Stomach smooth muscle (tissue), 2 donors: ENCODE data around the gene ING5.

Source experiments
- H3K27ac ChIP-seq: one replicate; pipeline ENCODE4 v1.7.0; 2013; ENCODE audit warnings: mild to moderate bottlenecking, low read length, inconsistent platforms
- H3K27me3 ChIP-seq, 2 donors: one replicate each; pipeline ENCODE4 v1.7.0; 2013; ENCODE audit warnings: low read length in 2 of 2; ENCODE audit not compliant: insufficient read depth in 2 of 2, control insufficient read depth in 1 of 2
- H3K36me3 ChIP-seq, 2 donors: one replicate each; pipeline ENCODE4 v1.7.0; 2013; ENCODE audit warnings: low read length in 2 of 2; ENCODE audit not compliant: control insufficient read depth in 2 of 2, insufficient read depth in 2 of 2
- H3K4me1 ChIP-seq: one replicate; pipeline ENCODE4 v1.7.0; 2013; ENCODE audit warnings: low read length; ENCODE audit not compliant: control insufficient read depth, insufficient read depth
- H3K4me3 ChIP-seq, 2 donors: one replicate each; pipeline ENCODE4 v1.7.0; 2013; ENCODE audit warnings: low read length in 2 of 2
- H3K9ac ChIP-seq, 2 donors: one replicate each; pipeline ENCODE4 v1.7.0; 2013; ENCODE audit warnings: low read length in 2 of 2, mild to moderate bottlenecking in 1 of 2
- H3K9me3 ChIP-seq, 2 donors: one replicate each; pipeline ENCODE4 v1.7.0; 2013; ENCODE audit warnings: low read length in 2 of 2; ENCODE audit not compliant: control insufficient read depth in 2 of 2
- donor health status: healthy.
- donor health status: Pancreatic carcinoma.

The ING5 gene

DNA sequence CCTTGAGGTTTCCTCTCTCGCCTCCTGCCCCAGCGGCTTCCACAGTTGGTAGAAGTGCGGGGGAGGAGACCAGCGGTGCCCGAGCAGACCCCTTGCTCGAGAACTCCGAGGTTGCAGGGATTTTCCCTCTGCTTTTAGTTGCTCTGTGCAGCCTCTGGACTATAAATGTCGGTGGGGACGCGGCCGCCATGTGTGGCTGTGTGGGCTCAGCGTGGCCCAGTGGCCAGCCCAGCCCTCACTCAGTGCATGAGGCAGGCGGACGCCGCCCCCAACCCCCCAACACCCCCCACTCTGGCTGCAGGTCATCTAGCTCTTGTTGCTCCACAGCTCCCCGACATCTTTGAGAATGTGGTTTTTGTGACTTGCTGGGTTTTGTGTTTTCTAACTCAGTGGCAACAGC is 17.3 kb downstream of the ING5 start:
- Histone ChIP-seq H3K27me3 (no peaks in the 10 kb centered on the region), H3K36me3 (peaks cover 22 to 43% of the 10 kb centered on the region in 2 donors), H3K9me3 (peaks cover 3 to 4% of the 10 kb centered on the region in 2 donors), H3K4me1 (no peaks in the 10 kb centered on the region), H3K27ac (no peak overlapping the region), H3K9ac (no peak overlapping the region), H3K4me3 (no peak overlapping the region)

DNA sequence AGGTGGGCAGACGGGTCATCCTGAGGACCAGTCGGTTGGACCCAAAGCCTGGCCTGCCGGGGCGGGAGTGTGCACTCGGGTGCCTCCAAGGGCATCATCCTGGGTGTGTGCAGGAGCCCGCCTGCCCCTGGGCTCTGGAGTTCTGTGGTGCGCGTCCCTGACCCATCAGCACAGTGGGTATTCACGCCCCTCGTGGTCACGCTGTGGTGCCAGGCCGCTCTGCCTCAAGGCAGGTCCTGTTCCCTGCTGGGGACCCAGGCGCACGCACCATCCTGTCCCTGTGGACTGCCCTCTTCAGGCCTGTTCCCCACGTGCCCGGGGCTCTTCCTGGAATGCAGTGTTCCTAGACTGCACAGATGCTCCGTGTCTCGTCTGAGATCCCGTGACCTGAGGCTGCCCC is 18.3 kb downstream of the ING5 start:
- H3K4me3 ChIP-seq: no peak overlapping the region
- H3K27ac ChIP-seq: no peak overlapping the region
- H3K27me3 ChIP-seq: no peaks in the 10 kb centered on the region
- no peaks in the 10 kb centered on the region for H3K4me1 ChIP-seq
- H3K9ac ChIP-seq: no peak overlapping the region
- H3K36me3 ChIP-seq: peaks cover 17 to 36% of the 10 kb centered on the region in 2 donors
- no peaks in the 10 kb centered on the region for H3K9me3 ChIP-seq

GRCh38 chr2:241720560-241720959 is 18.7 kb downstream of the ING5 start:
- H3K9ac ChIP-seq: no peak overlapping the region
- peaks cover 17 to 36% of the 10 kb centered on the region in 2 donors for H3K36me3 ChIP-seq
- H3K27me3 ChIP-seq: no peaks in the 10 kb centered on the region
- H3K4me1 ChIP-seq: no peaks in the 10 kb centered on the region
- H3K9me3 ChIP-seq: no peaks in the 10 kb centered on the region
- H3K4me3 ChIP-seq: no peak overlapping the region
- no peak overlapping the region for H3K27ac ChIP-seq

- Histone ChIP-seq H3K4me3 (no peak overlapping the region), H3K4me1 (no peaks in the 10 kb centered on the region), H3K36me3 (peaks cover 17 to 34% of the 10 kb centered on the region in 2 donors), H3K9ac (no peak overlapping the region), H3K9me3 (no peaks in the 10 kb centered on the region), H3K27me3 (no peaks in the 10 kb centered on the region), H3K27ac (no peak overlapping the region)
Observed at GRCh38 chr2:241721852-241722251, 20.0 kb downstream of the ING5 start.

- Histone ChIP-seq H3K36me3 (peaks cover 17 to 34% of the 10 kb centered on the region in 2 donors), H3K27ac (no peak overlapping the region), H3K27me3 (no peaks in the 10 kb centered on the region), H3K9me3 (no peaks in the 10 kb centered on the region), H3K4me1 (no peaks in the 10 kb centered on the region), H3K4me3 (no peak overlapping the region), H3K9ac (no peak overlapping the region)
Observed at GRCh38 chr2:241722896-241723454, 21.1 kb downstream of the ING5 start.

DNA sequence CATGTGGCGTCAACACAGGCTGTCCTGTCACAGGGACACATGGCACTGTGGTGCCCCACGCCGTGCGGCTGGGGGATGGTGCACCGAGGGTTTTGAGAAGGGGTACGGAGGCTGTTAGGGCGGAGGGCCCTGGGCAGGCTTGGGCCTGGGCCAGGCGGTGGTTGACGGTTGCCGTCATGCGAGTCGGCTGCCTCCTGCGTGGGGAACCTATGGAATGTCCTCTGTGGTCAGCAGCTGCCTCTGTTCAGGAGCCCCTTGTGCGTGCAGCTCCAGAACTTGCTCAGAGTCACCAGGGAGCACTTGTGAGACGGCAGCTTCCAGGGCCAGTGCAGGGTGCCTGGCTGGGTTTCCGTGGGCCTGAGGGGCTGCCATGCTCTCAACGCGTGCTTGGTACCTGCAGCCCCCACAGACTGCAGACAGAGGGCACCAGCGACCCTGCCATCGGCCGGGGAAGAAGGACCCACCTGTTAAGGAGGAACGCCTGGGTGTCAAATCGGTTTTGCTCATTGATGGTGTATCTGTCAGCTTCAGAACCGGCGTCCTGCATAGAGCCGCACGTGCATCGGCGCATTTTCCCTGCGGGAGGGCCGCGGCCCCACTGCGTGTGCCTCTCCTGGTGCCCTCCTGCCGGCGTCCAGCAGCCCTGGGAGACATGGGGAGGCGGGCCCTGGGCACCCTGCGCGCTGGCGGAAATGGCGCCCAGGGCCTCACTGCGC is 22.6 kb downstream of the ING5 start:
- H3K9ac ChIP-seq: no peak overlapping the region
- H3K36me3 ChIP-seq: peaks cover 13 to 32% of the 10 kb centered on the region in 2 donors
- no peaks in the 10 kb centered on the region for H3K27me3 ChIP-seq
- H3K9me3 ChIP-seq: no peaks in the 10 kb centered on the region
- H3K4me1 ChIP-seq: peaks cover 3% of the 10 kb centered on the region
- H3K4me3 ChIP-seq: no peak overlapping the region
- H3K27ac ChIP-seq: no peak overlapping the region

DNA sequence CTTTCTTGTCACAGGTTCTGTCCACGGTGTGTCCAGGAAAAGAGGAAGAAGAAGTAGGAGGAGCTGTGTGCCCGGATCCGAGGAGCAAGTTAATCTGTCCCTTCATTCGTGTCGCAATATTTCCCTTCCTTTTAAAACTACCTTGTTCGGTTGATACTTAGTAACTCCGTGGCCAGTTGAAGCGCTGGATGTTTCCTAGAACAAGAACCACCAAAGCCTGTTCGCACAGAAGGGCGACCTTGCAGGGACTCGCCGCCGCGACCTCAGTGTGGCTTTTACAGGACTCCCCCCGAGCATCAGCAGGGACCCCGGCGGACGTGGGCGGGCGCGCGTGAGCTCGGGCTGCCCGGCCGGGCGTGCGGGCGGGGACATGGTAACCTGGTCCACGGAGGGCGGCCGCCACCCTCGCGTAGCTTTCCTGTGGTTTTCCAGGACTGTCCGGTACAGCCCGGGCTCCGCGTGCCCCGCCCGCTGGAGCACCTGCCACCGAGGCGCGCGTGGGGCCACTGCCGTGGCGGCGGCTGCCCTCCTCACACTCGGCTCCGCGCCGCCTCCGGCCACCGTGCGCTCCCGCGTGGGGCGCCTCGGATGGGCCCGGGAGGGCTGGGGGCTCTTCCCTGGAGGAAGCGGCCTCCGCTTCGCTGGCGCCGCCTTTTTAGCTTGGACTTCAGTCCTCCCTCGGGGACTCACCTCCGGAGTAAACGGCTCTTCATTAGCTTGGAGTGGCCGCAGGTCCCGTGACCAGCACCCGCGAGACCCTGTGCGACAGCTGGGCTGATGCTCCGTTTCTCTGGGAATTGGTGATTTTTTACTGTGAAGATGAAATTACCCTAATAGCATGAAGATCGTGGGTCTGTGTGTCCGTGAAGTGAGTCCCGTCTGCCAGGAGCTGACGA is 23.4 kb downstream of the ING5 start:
- Histone ChIP-seq H3K36me3 (peaks cover 5 to 24% of the 10 kb centered on the region in 2 donors), H3K9me3 (no peaks in the 10 kb centered on the region), H3K9ac (no peak overlapping the region), H3K27me3 (no peaks in the 10 kb centered on the region), H3K4me1 (peaks cover 3% of the 10 kb centered on the region), H3K4me3 (no peak overlapping the region), H3K27ac (no peak overlapping the region)

DNA sequence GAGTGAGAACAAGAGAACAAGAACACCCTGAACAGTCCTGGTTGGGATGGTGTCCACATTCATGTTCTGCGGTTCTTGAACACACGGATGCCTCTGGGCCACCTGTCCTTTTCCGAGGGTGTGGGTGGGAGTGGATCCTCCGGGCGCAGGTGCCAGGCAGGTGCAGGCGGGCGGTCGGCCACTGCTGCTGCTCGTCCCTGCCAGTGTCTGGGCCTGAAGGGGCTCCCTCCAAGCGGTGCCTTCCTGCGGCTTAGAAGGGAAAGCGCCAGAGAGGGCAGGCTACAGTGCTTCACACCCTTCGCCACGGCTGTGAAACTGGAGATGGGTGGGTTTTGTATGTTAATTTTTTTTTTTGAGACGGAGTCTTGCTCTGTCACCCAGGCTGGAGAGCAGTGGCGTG is 24.6 kb downstream of the ING5 start:
- H3K4me1 ChIP-seq: peaks cover 3% of the 10 kb centered on the region
- no peak overlapping the region for H3K4me3 ChIP-seq
- H3K9me3 ChIP-seq: no peaks in the 10 kb centered on the region
- no peaks in the 10 kb centered on the region for H3K27me3 ChIP-seq
- no peak overlapping the region for H3K9ac ChIP-seq
- H3K36me3 ChIP-seq: peaks cover 0 to 16% of the 10 kb centered on the region in 2 donors
- H3K27ac ChIP-seq: no peak overlapping the region

DNA sequence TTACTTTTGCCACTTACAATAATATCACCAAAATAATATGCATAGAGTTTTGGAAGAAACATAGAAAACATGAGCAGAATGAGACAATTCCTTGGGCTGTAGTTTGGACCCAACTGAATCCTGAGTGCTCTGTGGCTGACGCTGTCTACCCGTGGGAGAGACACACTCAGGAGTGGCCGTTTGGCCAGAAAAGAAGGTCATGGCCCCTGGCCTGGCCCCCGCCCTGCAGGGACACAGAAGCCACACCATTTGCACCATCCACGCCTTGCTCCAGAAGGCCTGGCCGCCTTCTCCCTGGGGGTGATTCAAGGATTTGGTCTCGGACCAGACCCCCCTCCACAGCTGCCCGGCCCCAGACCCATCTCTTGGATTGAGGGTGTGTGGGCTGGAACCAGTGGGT is 26.2 kb downstream of the ING5 start:
- H3K27ac ChIP-seq: no peak overlapping the region
- H3K4me1 ChIP-seq: peaks cover 3% of the 10 kb centered on the region
- H3K27me3 ChIP-seq: no peaks in the 10 kb centered on the region
- H3K9ac ChIP-seq: no peak overlapping the region
- H3K36me3 ChIP-seq: peaks cover 0 to 9% of the 10 kb centered on the region in 2 donors
- H3K4me3 ChIP-seq: no peak overlapping the region
- H3K9me3 ChIP-seq: no peaks in the 10 kb centered on the region

- Histone ChIP-seq H3K9ac (no peak overlapping the region), H3K36me3 (peaks cover 0 to 4% of the 10 kb centered on the region in 2 donors), H3K4me1 (peaks cover 6% of the 10 kb centered on the region), H3K27me3 (no peaks in the 10 kb centered on the region), H3K27ac (no peak overlapping the region), H3K4me3 (no peak overlapping the region), H3K9me3 (no peaks in the 10 kb centered on the region)
Observed at GRCh38 chr2:241728627-241729026, 26.8 kb downstream of the ING5 start.
